ENCODE results near the gene SLC38A8.

The SLC38A8 gene

DNA sequence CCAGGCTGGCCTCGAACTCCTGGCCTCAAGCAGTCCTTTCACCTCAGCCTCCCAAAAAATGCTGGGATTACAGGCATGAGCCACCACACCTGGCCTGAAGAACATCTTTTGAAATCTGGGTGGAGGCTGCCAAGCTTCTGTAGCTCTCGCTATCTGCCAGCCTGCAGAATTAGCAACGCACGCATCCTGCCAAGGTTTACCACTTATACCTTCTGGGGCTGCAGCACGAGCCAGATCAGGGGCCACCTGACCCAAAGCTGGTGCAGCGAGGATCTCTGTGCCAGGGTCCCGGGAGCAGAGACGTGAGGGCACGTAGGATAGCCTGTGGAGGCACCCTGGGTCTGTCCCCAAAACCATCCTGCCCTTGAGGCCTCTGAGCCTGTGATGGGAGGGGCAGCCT lies 22.2 kb downstream of the SLC38A8 start:
- no peak overlapping the region for H3K4me3 ChIP-seq (ENCODE audit: control insufficient read depth, low read depth, low read length)
- TF ChIP-seq, protein P1, sequence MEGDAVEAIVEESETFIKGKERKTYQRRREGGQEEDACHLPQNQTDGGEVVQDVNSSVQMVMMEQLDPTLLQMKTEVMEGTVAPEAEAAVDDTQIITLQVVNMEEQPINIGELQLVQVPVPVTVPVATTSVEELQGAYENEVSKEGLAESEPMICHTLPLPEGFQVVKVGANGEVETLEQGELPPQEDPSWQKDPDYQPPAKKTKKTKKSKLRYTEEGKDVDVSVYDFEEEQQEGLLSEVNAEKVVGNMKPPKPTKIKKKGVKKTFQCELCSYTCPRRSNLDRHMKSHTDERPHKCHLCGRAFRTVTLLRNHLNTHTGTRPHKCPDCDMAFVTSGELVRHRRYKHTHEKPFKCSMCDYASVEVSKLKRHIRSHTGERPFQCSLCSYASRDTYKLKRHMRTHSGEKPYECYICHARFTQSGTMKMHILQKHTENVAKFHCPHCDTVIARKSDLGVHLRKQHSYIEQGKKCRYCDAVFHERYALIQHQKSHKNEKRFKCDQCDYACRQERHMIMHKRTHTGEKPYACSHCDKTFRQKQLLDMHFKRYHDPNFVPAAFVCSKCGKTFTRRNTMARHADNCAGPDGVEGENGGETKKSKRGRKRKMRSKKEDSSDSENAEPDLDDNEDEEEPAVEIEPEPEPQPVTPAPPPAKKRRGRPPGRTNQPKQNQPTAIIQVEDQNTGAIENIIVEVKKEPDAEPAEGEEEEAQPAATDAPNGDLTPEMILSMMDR (IDR thresholded peaks at IDR 0.05; ENCODE audit: control insufficient read depth, insufficient read depth, low read depth, low read length, missing control alignments), result no peak
- no peak for DNase-seq (ENCODE audit: low read depth)

DNA sequence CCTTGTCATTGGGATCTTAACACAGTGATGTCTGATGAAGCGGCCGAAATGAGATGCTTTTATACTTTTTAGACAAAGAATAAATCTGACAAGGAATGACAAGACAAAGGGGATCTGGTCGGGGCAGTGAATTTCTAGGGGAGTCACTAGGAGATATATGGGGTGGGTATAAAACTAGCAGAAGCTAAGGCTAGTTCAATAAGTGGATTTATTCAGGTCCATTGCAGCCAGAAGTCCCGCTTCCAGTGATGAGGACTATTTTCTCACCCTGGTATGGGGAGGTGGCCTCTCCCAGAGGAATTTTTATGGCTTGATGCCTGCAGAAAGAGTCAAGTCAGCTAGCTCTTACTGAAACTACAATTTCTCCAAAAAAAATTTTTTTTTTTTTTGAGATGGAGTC lies 23.9 kb downstream of the SLC38A8 start:
- TF ChIP-seq, protein P1 (IDR thresholded peaks at IDR 0.05; ENCODE audit: control insufficient read depth, insufficient read depth, low read depth, low read length, missing control alignments), result no peak
- H3K4me3 ChIP-seq (ENCODE audit: control insufficient read depth, low read depth, low read length), result no peak overlapping the region
- no peak for DNase-seq (ENCODE audit: low read depth)

DNA sequence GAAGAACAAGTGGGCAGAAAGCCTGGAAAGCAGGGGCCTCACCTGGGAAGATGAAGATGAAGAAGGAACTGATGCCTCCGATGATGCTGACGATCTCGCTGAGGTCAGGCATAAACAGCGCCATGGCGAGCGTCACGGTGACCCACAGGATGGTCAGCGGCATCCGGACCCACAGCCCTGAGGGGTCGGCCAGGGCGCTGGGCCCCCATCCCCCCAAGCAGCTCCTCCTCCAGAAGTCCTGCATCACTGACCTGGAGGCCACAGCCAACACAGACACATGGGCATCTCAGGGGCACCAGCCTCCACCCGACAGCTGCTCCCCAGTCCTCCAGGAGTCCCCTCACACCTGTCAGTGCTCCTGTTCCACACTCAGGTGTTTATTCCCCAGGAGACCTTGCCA lies 26.1 kb downstream of the SLC38A8 start:
- no peak for DNase-seq (ENCODE audit: low read depth)
- TF ChIP-seq, protein P1 (IDR thresholded peaks at IDR 0.05; ENCODE audit: control insufficient read depth, insufficient read depth, low read depth, low read length, missing control alignments), result no peak
- no peak overlapping the region for H3K4me3 ChIP-seq (ENCODE audit: control insufficient read depth, low read depth, low read length)

- no peak for DNase-seq (ENCODE audit: low read depth)
- TF ChIP-seq, protein P1 (IDR thresholded peaks at IDR 0.05; ENCODE audit: control insufficient read depth, insufficient read depth, low read depth, low read length, missing control alignments), result no peak
- H3K4me3 ChIP-seq (ENCODE audit: control insufficient read depth, low read depth, low read length), result no peak overlapping the region
Measured at GRCh38 chr16:84015399-84015798, 27.2 kb downstream of the SLC38A8 start.

DNA sequence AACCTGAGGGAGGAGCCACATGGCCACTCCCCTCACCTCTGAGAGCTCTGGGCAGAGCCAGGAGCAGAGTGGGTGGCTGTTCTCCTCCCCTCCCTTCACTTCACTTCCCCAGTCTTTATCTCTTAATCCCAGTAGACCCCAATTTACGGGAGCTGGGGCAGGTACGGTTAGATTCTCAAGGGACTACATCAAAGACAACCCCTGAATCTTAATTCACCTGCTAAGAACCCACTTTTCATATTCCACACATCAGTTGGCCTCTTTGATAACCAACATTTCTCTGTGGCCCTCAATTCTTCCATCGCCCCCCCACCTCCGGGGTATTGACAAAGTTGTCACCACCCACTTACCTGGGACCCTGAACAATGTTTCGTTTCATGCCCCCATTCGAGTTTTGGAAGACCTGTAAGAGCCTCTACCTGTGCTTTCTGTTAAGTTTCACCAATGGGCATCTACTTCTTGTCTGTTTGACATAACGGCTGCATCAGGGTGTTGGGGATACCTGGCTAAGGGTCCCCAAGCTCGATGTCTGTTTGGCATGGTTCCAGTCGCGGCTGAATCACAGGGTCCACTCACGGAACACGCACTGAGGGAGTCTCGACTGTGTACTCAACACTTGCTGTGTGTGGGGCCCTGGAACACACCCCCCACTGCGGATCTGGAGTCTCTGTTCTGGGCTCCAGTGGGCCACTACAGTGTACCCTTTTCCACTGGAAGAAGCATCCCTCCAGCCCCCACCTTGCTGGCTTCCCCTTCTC lies 27.8 kb downstream of the SLC38A8 start:
- no peak overlapping the region for H3K4me3 ChIP-seq (ENCODE audit: control insufficient read depth, low read depth, low read length)
- DNase-seq (ENCODE audit: low read depth), result no peak
- TF ChIP-seq, protein P1 (IDR thresholded peaks at IDR 0.05; ENCODE audit: control insufficient read depth, insufficient read depth, low read depth, low read length, missing control alignments), result no peak

GRCh38 chr16:84013787-84014569 lies 28.6 kb downstream of the SLC38A8 start:
- DNase-seq (ENCODE audit: low read depth), result no peak
- H3K4me3 ChIP-seq (ENCODE audit: control insufficient read depth, low read depth, low read length), result no peak overlapping the region
- TF ChIP-seq, protein P1 (IDR thresholded peaks at IDR 0.05; ENCODE audit: control insufficient read depth, insufficient read depth, low read depth, low read length, missing control alignments), result no peak
